Transverse colon (tissue), 4 donors: Measurements from ENCODE around the gene HOXA3.
A peak's percentile ranks its signal among the peaks of the same experiment; 100 is the strongest.

ENCODE experiments used
- EP300 ChIP-seq: sonication (generic); formaldehyde crosslinking; IDR thresholded peaks from one replicate; pipeline ENCODE4 v1.6.1; 2017; ENCODE audit warnings: antibody characterized with exemption, low read depth
- POLR2AphosphoS5 ChIP-seq, 3 donors: sonication (generic); formaldehyde crosslinking; IDR thresholded peaks; one replicate each; pipeline ENCODE4 v1.6.1; 2016; ENCODE audit warnings: antibody characterized with exemption in 3 of 3
- TF ChIP-seq, protein P1 (sequence below), 5 experiments: fragments of 200-600 bp in 3 of 5; fragments of 450-650 bp in 2 of 5; sonication (generic) in 3 of 5; IDR thresholded peaks; 1 replicate in 2 of 5; 2 replicates in 3 of 5; pipeline ENCODE4 v1.5.1; 2016 to 2017; ENCODE audit warnings: antibody characterized with exemption in 5 of 5, inconsistent platforms in 3 of 5, mild to moderate bottlenecking in 2 of 5, moderate library complexity in 1 of 5

DNA sequence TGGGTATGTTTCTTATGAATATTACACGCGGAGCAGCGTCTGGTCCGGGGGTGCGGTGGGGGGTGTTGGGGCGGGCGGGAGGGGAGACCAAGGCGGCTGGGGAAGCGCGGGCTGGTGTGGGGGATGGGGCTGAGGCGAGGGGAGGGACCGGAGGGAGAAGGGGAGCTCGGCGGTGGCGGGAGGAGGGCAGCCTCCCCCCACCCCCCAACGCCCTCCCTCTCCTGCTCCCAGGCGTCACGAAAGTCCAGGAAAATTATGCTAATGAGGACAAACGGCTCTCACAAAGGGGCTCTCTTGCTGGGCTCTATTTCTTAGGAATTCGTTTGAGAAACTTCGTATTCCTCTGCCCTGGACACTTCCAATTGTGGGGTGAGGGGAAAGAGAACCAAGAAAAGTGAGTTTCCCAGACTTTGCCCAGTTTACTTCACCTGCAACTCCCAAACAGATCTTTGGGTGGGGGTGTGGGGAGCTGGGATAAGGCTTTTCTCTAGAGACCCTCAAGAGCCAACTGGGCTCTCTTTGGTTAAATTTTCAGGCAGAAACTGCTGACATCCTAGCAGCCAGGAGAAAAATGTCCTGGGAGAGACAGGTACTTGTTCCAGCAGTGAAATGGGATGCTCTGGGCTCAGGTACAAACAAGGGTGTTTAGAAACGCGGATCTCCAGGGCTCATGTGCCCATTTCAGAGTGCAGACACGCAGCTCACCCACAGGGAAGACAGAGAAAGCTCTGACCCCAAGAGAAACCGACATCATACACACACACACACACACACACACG is 38.2 kb downstream of the HOXA3 start:
- TF ChIP-seq, protein P1, sequence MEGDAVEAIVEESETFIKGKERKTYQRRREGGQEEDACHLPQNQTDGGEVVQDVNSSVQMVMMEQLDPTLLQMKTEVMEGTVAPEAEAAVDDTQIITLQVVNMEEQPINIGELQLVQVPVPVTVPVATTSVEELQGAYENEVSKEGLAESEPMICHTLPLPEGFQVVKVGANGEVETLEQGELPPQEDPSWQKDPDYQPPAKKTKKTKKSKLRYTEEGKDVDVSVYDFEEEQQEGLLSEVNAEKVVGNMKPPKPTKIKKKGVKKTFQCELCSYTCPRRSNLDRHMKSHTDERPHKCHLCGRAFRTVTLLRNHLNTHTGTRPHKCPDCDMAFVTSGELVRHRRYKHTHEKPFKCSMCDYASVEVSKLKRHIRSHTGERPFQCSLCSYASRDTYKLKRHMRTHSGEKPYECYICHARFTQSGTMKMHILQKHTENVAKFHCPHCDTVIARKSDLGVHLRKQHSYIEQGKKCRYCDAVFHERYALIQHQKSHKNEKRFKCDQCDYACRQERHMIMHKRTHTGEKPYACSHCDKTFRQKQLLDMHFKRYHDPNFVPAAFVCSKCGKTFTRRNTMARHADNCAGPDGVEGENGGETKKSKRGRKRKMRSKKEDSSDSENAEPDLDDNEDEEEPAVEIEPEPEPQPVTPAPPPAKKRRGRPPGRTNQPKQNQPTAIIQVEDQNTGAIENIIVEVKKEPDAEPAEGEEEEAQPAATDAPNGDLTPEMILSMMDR (IDR thresholded peaks at IDR 0.05), result no peak
- TF ChIP-seq POLR2AphosphoS5 (IDR thresholded peaks at IDR 0.05) (peak in 1 of 3 donors; percentile 16), EP300 (no peak)
